PC-3 (cell line): ENCODE measurements around the gene PTPRN2. TPM values are rescaled to one million over a fixed set of nuclear protein-coding genes. Genes with fewer than 3 reads are reported as not detected.

Experiments
- ATAC-seq: fragments of 200-7000 bp; cut with Tn5 transposase; 2 replicates; pipeline ENCODE4 v1.9.1; 2020; ENCODE audit warnings: mild to moderate bottlenecking, moderate library complexity
- BruUV-seq: library from RNA; stranded (reverse); fragments of 400-500 nt; replicated peaks from 2 replicates; lab custom pipeline; 2021; lab: Mats Ljungman, UMichigan
- CTCF ChIA-PET: fragments of 300-600 bp; sonication (Branson Sonifier 250); formaldehyde crosslinking; loops from one replicate; lab custom pipeline; 2022; ENCODE audit warnings: antibody characterized with exemption; lab: Charles Lee
- POLR2A ChIA-PET: fragments of 300-600 bp; sonication (Branson Sonifier 250); formaldehyde crosslinking; loops from one replicate; lab custom pipeline; 2022; ENCODE audit warnings: antibody characterized with exemption; ENCODE audit not compliant: unreplicated experiment; lab: Charles Lee
- DNase-seq: peaks from one replicate; pipeline ENCODE4 v3.0.0-alpha.2; 2015
- H2AFZ ChIP-seq: fragments of 300-600 bp; sonication (generic); 2 replicates; pipeline ENCODE4 v1.6.0; 2016; ENCODE audit warnings: antibody characterized with exemption, low read length
- H3F3A ChIP-seq: fragments of 300-600 bp; sonication (generic); one replicate; pipeline ENCODE4 v1.6.0; 2017; ENCODE audit warnings: antibody characterized with exemption, low read length, control low read depth, mild to moderate bottlenecking; ENCODE audit not compliant: unreplicated experiment
- H3K27ac ChIP-seq: fragments of 300-600 bp; sonication (generic); 2 replicates; pipeline ENCODE4 v1.5.1; 2016; ENCODE audit warnings: mild to moderate bottlenecking, low read length
- H3K27me3 ChIP-seq: fragments of 300-600 bp; sonication (generic); 2 replicates; pipeline ENCODE4 v1.6.1; 2016; ENCODE audit warnings: low read length, mixed read lengths
- H3K36me3 ChIP-seq: fragments of 300-600 bp; sonication (generic); 2 replicates; pipeline ENCODE4 v1.6.1; 2016; ENCODE audit warnings: low read depth, mixed run types, low read length, mixed read lengths
- H3K4me1 ChIP-seq: fragments of 300-600 bp; sonication (generic); 2 replicates; pipeline ENCODE4 v1.5.1; 2016; ENCODE audit warnings: low read length; ENCODE audit not compliant: insufficient read depth
- H3K4me2 ChIP-seq: fragments of 300-600 bp; sonication (generic); 2 replicates; pipeline ENCODE4 v1.6.0; 2016; ENCODE audit warnings: low read length
- H3K4me3 ChIP-seq: fragments of 300-600 bp; sonication (generic); 2 replicates; pipeline ENCODE4 v1.5.1; 2016; ENCODE audit warnings: mild to moderate bottlenecking, low read length, mixed read lengths
- H3K79me2 ChIP-seq: fragments of 300-600 bp; sonication (generic); 2 replicates; pipeline ENCODE4 v1.6.1; 2017; ENCODE audit warnings: low read length, mixed read lengths
- H3K9ac ChIP-seq: fragments of 300-600 bp; sonication (generic); 2 replicates; pipeline ENCODE4 v1.6.0; 2016; ENCODE audit warnings: mild to moderate bottlenecking, low read length
- H3K9me2 ChIP-seq: fragments of 300-600 bp; sonication (generic); replicated peaks from 2 replicates; pipeline ENCODE4 v1.6.1; 2016; ENCODE audit warnings: mixed run types, low read length, mixed read lengths
- H3K9me3 ChIP-seq: fragments of 300-600 bp; sonication (generic); 2 replicates; pipeline ENCODE4 v1.6.1; 2016; ENCODE audit warnings: low read length, mixed read lengths
- H4K20me1 ChIP-seq: fragments of 300-600 bp; sonication (generic); 2 replicates; pipeline ENCODE4 v1.6.1; 2016; ENCODE audit warnings: low read length, mixed read lengths
- CTCF ChIP-seq: fragments of 300-600 bp; sonication (generic); conservative IDR thresholded peaks from 2 replicates; pipeline ENCODE4 v1.5.1; 2017; ENCODE audit warnings: antibody characterized with exemption, low read depth, mild to moderate bottlenecking, low read length
- EZH2 ChIP-seq: fragments of 300-600 bp; sonication (generic); IDR thresholded peaks from one replicate; pipeline ENCODE4 v1.6.1; 2017; ENCODE audit warnings: antibody characterized with exemption, mild to moderate bottlenecking, low read length; ENCODE audit not compliant: unreplicated experiment
- EZH2phosphoT487 ChIP-seq: fragments of 300-600 bp; sonication (generic); IDR thresholded peaks from 2 replicates; pipeline ENCODE4 v1.6.1; 2018; ENCODE audit warnings: mild to moderate bottlenecking, antibody characterized with exemption, low read length, borderline replicate concordance
- intact Hi-C: fragments of 100-400 bp; cut with micrococcal nuclease; formaldehyde crosslinking; loops from 2 replicates; pipeline ENCODE4 v1.9.0; 2023
- total RNA-seq: library from RNA; depleted of rRNA; stranded (reverse); fragments of >200 nt; gene quantifications from 2 replicates; pipeline ENCODE4 v1.2.3, GENCODE V29; 2014

Gene PTPRN2
- total RNA-seq, 1 experiment from 2014 or later, result 3.2 TPM

GRCh38 chr7:158176561-158177173, 411.0 kb downstream of the PTPRN2 start:
- no TSS peak for BruUV-seq
- H3K27me3 ChIP-seq, result no peaks in the 10 kb centered on the region
- DNase-seq, result no peak
- H3K4me1 ChIP-seq, result no peaks in the 10 kb centered on the region
- H3K9ac ChIP-seq, result no peak overlapping the region
- no peaks in the 10 kb centered on the region for H3K9me2 ChIP-seq
- CTCF ChIA-PET, result no interaction called here
- H4K20me1 ChIP-seq, result no peaks in the 10 kb centered on the region
- TF ChIP-seq EZH2, result no peak
- TF ChIP-seq CTCF, result no peak
- no peak for TF ChIP-seq EZH2phosphoT487
- no peaks in the 10 kb centered on the region for H3F3A ChIP-seq
- POLR2A ChIA-PET, result no interaction called here
- H3K4me2 ChIP-seq, result no peak overlapping the region
- intact Hi-C loops, result no loop called here
- no peak for ATAC-seq
- no peak overlapping the region for H2AFZ ChIP-seq
- H3K36me3 ChIP-seq, result no peaks in the 10 kb centered on the region
- no peaks in the 10 kb centered on the region for H3K9me3 ChIP-seq
- H3K27ac ChIP-seq, result no peak overlapping the region
- H3K4me3 ChIP-seq, result no peak overlapping the region
- no peaks in the 10 kb centered on the region for H3K79me2 ChIP-seq

GRCh38 chr7:158175779-158176178, 411.8 kb downstream of the PTPRN2 start:
- no peaks in the 10 kb centered on the region for H4K20me1 ChIP-seq
- CTCF ChIA-PET, result no interaction called here
- no peak for DNase-seq
- no TSS peak for BruUV-seq
- no peak for ATAC-seq
- no peak overlapping the region for H2AFZ ChIP-seq
- H3K27me3 ChIP-seq, result no peaks in the 10 kb centered on the region
- TF ChIP-seq EZH2 (no peak), CTCF (no peak), EZH2phosphoT487 (no peak)
- intact Hi-C loops, result no loop called here
- no peak overlapping the region for H3K4me3 ChIP-seq
- no peaks in the 10 kb centered on the region for H3F3A ChIP-seq
- H3K4me1 ChIP-seq, result no peaks in the 10 kb centered on the region
- H3K9me3 ChIP-seq, result no peaks in the 10 kb centered on the region
- no peak overlapping the region for H3K9ac ChIP-seq
- no peaks in the 10 kb centered on the region for H3K79me2 ChIP-seq
- H3K27ac ChIP-seq, result no peak overlapping the region
- no peak overlapping the region for H3K4me2 ChIP-seq
- H3K9me2 ChIP-seq, result no peaks in the 10 kb centered on the region
- POLR2A ChIA-PET, result no interaction called here
- no peaks in the 10 kb centered on the region for H3K36me3 ChIP-seq

GRCh38 chr7:158174947-158175346, 412.7 kb downstream of the PTPRN2 start:
- H3K9me2 ChIP-seq, result no peaks in the 10 kb centered on the region
- H3K4me2 ChIP-seq, result no peak overlapping the region
- no TSS peak for BruUV-seq
- H3K36me3 ChIP-seq, result no peaks in the 10 kb centered on the region
- DNase-seq, result no peak
- no peak overlapping the region for H3K9ac ChIP-seq
- H3K4me3 ChIP-seq, result no peak overlapping the region
- intact Hi-C loops, result no loop called here
- no peak overlapping the region for H2AFZ ChIP-seq
- no peak for ATAC-seq
- H3K9me3 ChIP-seq, result no peaks in the 10 kb centered on the region
- POLR2A ChIA-PET, result no interaction called here
- H3K27ac ChIP-seq, result no peak overlapping the region
- H3K79me2 ChIP-seq, result no peaks in the 10 kb centered on the region
- no peaks in the 10 kb centered on the region for H3K4me1 ChIP-seq
- H4K20me1 ChIP-seq, result no peaks in the 10 kb centered on the region
- no peaks in the 10 kb centered on the region for H3K27me3 ChIP-seq
- no peaks in the 10 kb centered on the region for H3F3A ChIP-seq
- TF ChIP-seq EZH2 (no peak), CTCF (no peak), EZH2phosphoT487 (no peak)
- CTCF ChIA-PET, result no interaction called here
